Forelimb muscle (tissue), 1 donor: ENCODE results near the gene CIDEB. TPM values are rescaled to one million over a fixed set of nuclear protein-coding genes. Genes with fewer than 3 reads are reported as not detected.

ENCODE experiments used
- DNase-seq: peaks from one replicate; pipeline ENCODE4 v3.0.0-alpha.2; 2013; ENCODE audit warnings: low read depth
- polyA plus RNA-seq: library from polyadenylated mRNA; unstranded; fragments of 120-200 nt; gene quantifications from one replicate; pipeline ENCODE4 v1.2.1, GENCODE V29; 2013; ENCODE audit not compliant: insufficient read length

Gene CIDEB
- polyA plus RNA-seq, 1 donor: 8.2 TPM

DNA sequence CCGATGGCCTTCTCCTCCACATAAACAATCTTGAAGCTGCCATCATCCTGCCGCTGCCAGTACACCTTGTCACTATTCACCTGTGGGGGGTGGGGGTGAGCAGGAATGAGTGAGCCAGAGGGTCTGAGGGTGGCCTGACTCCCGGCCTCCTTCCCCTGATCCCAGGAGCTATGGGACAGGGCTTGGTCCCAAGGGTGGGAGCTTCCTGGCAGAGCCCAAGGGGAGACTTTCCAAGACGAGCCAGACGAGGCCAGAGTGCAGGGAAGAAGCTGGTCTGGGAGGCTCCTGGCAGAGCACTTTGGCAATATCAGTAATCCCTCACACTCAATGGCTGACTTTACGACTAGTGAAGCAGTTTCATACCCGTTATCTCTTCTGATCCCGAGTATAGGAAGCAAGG, 52.3 kb downstream of the CIDEB start:
- no peak for DNase-seq

Other genes with a start within 250 kb of the CIDEB start
- gene CPNE6, start 236.4 kb downstream of the CIDEB start, polyA plus RNA-seq: not detected
- gene PCK2, start 213.7 kb downstream of the CIDEB start, polyA plus RNA-seq: 3.6 TPM
- gene DCAF11, start 193.2 kb downstream of the CIDEB start, polyA plus RNA-seq: 45.7 TPM
- 1.8 TPM for gene NRL, start 193.0 kb downstream of the CIDEB start, polyA plus RNA-seq
- gene FITM1, start 177.3 kb downstream of the CIDEB start, polyA plus RNA-seq: 164 TPM
- gene PSME1, start 171.8 kb downstream of the CIDEB start, polyA plus RNA-seq: 110 TPM
- 32.1 TPM for gene EMC9, start 166.4 kb downstream of the CIDEB start, polyA plus RNA-seq
- 74.3 TPM for gene PSME2, start 161.4 kb downstream of the CIDEB start, polyA plus RNA-seq
- gene RNF31, start 160.5 kb downstream of the CIDEB start, polyA plus RNA-seq: 32.6 TPM
- 25.1 TPM for gene IRF9, start 146.7 kb downstream of the CIDEB start, polyA plus RNA-seq
- gene REC8, start 135.9 kb downstream of the CIDEB start, polyA plus RNA-seq: 8.2 TPM
- gene IPO4, start 119.2 kb downstream of the CIDEB start, polyA plus RNA-seq: 26.4 TPM
- gene TM9SF1, start 112.5 kb downstream of the CIDEB start, polyA plus RNA-seq: 18.8 TPM
- 5.0 TPM for gene TSSK4, start 102.3 kb downstream of the CIDEB start, polyA plus RNA-seq
- 40.0 TPM for gene CHMP4A, start 94.5 kb downstream of the CIDEB start, polyA plus RNA-seq
- 5.5 TPM for gene MDP1, start 91.9 kb downstream of the CIDEB start, polyA plus RNA-seq
- gene NEDD8, start 75.6 kb downstream of the CIDEB start, polyA plus RNA-seq: 188 TPM
- 53.3 TPM for gene GMPR2, start 75.0 kb downstream of the CIDEB start, polyA plus RNA-seq
- 37.0 TPM for gene TINF2, start 65.4 kb downstream of the CIDEB start, polyA plus RNA-seq
- gene TGM1, start 44.8 kb downstream of the CIDEB start, polyA plus RNA-seq: 0.86 TPM
- 14.7 TPM for gene RABGGTA, start 36.4 kb downstream of the CIDEB start, polyA plus RNA-seq
- gene DHRS1, start 8.2 kb downstream of the CIDEB start, polyA plus RNA-seq: 15.0 TPM
- 21.1 TPM for gene NOP9, start 8.1 kb downstream of the CIDEB start, polyA plus RNA-seq
- 2.0 TPM for gene LTB4R2, start 2.2 kb upstream of the CIDEB start, polyA plus RNA-seq
- 2.1 TPM for gene LTB4R, start 3.5 kb upstream of the CIDEB start, polyA plus RNA-seq
- 15.2 TPM for gene ADCY4, start 27.1 kb upstream of the CIDEB start, polyA plus RNA-seq
- gene RIPK3, start 32.0 kb upstream of the CIDEB start, polyA plus RNA-seq: 1.1 TPM
- 39.2 TPM for gene NFATC4, start 60.2 kb upstream of the CIDEB start, polyA plus RNA-seq
- gene NYNRIN, start 91.0 kb upstream of the CIDEB start, polyA plus RNA-seq: 23.1 TPM
- 2.4 TPM for gene CBLN3, start 121.7 kb upstream of the CIDEB start, polyA plus RNA-seq
- 38.1 TPM for gene KHNYN, start 122.0 kb upstream of the CIDEB start, polyA plus RNA-seq
- 54.1 TPM for gene SDR39U1, start 134.8 kb upstream of the CIDEB start, polyA plus RNA-seq
- not detected for gene CMA1, start 200.3 kb upstream of the CIDEB start, polyA plus RNA-seq